ENCODE measurements around the gene CCDC158.
"Not testable (repeated sequence)": the region's sequence is repeated elsewhere in the genome, so short reads cannot be mapped to it uniquely, and the experiment has no call there.

The CCDC158 gene

GRCh38 chr4:76376534-76376933 is 44.4 kb downstream of the CCDC158 start:
- no peaks in the 10 kb centered on the region for H3K36me3 ChIP-seq (ENCODE audit: control insufficient read depth in 5 of 5, insufficient read depth in 5 of 5, low read length in 5 of 5)
- H3K27me3 ChIP-seq (ENCODE audit: control insufficient read depth in 5 of 5, insufficient read depth in 4 of 5, low read length in 5 of 5), result no peaks in the 10 kb centered on the region
- peaks cover 0 to 26% (median 5%) of the 10 kb centered on the region in 5 donors for H3K4me1 ChIP-seq (ENCODE audit: control insufficient read depth in 5 of 5, insufficient read depth in 5 of 5, low read length in 5 of 5)
- H3K9ac ChIP-seq (ENCODE audit: low read length in 5 of 5), result no peak overlapping the region
- no peak overlapping the region for H3K27ac ChIP-seq (ENCODE audit: low read depth, low read length)
- H3K9me3 ChIP-seq (ENCODE audit: control insufficient read depth in 5 of 5, low read length in 5 of 5), result peaks cover 0 to 4% (median 0%) of the 10 kb centered on the region in 5 donors
- no peak overlapping the region for H3K4me3 ChIP-seq (ENCODE audit: low read depth in 1 of 5, low read length in 5 of 5)

- peaks cover 0 to 2% (median 0%) of the 10 kb centered on the region in 5 donors for H3K9me3 ChIP-seq (ENCODE audit: control insufficient read depth in 5 of 5, low read length in 5 of 5)
- H3K4me1 ChIP-seq (ENCODE audit: control insufficient read depth in 5 of 5, insufficient read depth in 5 of 5, low read length in 5 of 5), result peaks cover 0 to 26% (median 5%) of the 10 kb centered on the region in 5 donors
- H3K27ac ChIP-seq (ENCODE audit: low read depth, low read length), result no peak overlapping the region
- H3K36me3 ChIP-seq (ENCODE audit: control insufficient read depth in 5 of 5, insufficient read depth in 5 of 5, low read length in 5 of 5), result no peaks in the 10 kb centered on the region
- no peaks in the 10 kb centered on the region for H3K27me3 ChIP-seq (ENCODE audit: control insufficient read depth in 5 of 5, insufficient read depth in 4 of 5, low read length in 5 of 5)
- H3K9ac ChIP-seq (ENCODE audit: low read length in 5 of 5), result no peak overlapping the region
- H3K4me3 ChIP-seq (ENCODE audit: low read depth in 1 of 5, low read length in 5 of 5), result no peak overlapping the region
Measured at GRCh38 chr4:76375703-76376102, 45.2 kb downstream of the CCDC158 start.

GRCh38 chr4:76374798-76375197 is 46.1 kb downstream of the CCDC158 start:
- no peaks in the 10 kb centered on the region for H3K27me3 ChIP-seq (ENCODE audit: control insufficient read depth in 5 of 5, insufficient read depth in 4 of 5, low read length in 5 of 5)
- no peaks in the 10 kb centered on the region for H3K36me3 ChIP-seq (ENCODE audit: control insufficient read depth in 5 of 5, insufficient read depth in 5 of 5, low read length in 5 of 5)
- no peaks in the 10 kb centered on the region for H3K9me3 ChIP-seq (ENCODE audit: control insufficient read depth in 5 of 5, low read length in 5 of 5)
- H3K9ac ChIP-seq (ENCODE audit: low read length in 5 of 5), result no peak overlapping the region
- H3K4me3 ChIP-seq (ENCODE audit: low read depth in 1 of 5, low read length in 5 of 5), result no peak overlapping the region
- H3K4me1 ChIP-seq (ENCODE audit: control insufficient read depth in 5 of 5, insufficient read depth in 5 of 5, low read length in 5 of 5), result peaks cover 0 to 26% (median 5%) of the 10 kb centered on the region in 5 donors
- no peak overlapping the region for H3K27ac ChIP-seq (ENCODE audit: low read depth, low read length)

GRCh38 chr4:76373919-76374552 is 46.9 kb downstream of the CCDC158 start:
- Histone ChIP-seq H3K4me3 (ENCODE audit: low read depth in 1 of 5, low read length in 5 of 5) (no peak overlapping the region), H3K27ac (ENCODE audit: low read depth, low read length) (no peak overlapping the region), H3K27me3 (ENCODE audit: control insufficient read depth in 5 of 5, insufficient read depth in 4 of 5, low read length in 5 of 5) (no peaks in the 10 kb centered on the region), H3K9ac (ENCODE audit: low read length in 5 of 5) (no peak overlapping the region), H3K9me3 (ENCODE audit: control insufficient read depth in 5 of 5, low read length in 5 of 5) (no peaks in the 10 kb centered on the region), H3K4me1 (ENCODE audit: control insufficient read depth in 5 of 5, insufficient read depth in 5 of 5, low read length in 5 of 5) (peaks cover 0 to 26% (median 5%) of the 10 kb centered on the region in 5 donors), H3K36me3 (ENCODE audit: control insufficient read depth in 5 of 5, insufficient read depth in 5 of 5, low read length in 5 of 5) (no peaks in the 10 kb centered on the region)

- Histone ChIP-seq H3K4me1 (ENCODE audit: control insufficient read depth in 5 of 5, insufficient read depth in 5 of 5, low read length in 5 of 5) (no peaks in the 10 kb centered on the region), H3K36me3 (ENCODE audit: control insufficient read depth in 5 of 5, insufficient read depth in 5 of 5, low read length in 5 of 5) (no peaks in the 10 kb centered on the region), H3K4me3 (ENCODE audit: low read depth in 1 of 5, low read length in 5 of 5) (no peak overlapping the region), H3K9me3 (ENCODE audit: control insufficient read depth in 5 of 5, low read length in 5 of 5) (no peaks in the 10 kb centered on the region), H3K27ac (ENCODE audit: low read depth, low read length) (no peak overlapping the region), H3K27me3 (ENCODE audit: control insufficient read depth in 5 of 5, insufficient read depth in 4 of 5, low read length in 5 of 5) (no peaks in the 10 kb centered on the region), H3K9ac (ENCODE audit: low read length in 5 of 5) (no peak overlapping the region)
Measured at GRCh38 chr4:76366737-76367136, 54.2 kb downstream of the CCDC158 start.

- no peaks in the 10 kb centered on the region for H3K27me3 ChIP-seq (ENCODE audit: control insufficient read depth in 5 of 5, insufficient read depth in 4 of 5, low read length in 5 of 5)
- no peaks in the 10 kb centered on the region for H3K4me1 ChIP-seq (ENCODE audit: control insufficient read depth in 5 of 5, insufficient read depth in 5 of 5, low read length in 5 of 5)
- no peak overlapping the region for H3K9ac ChIP-seq (ENCODE audit: low read length in 5 of 5)
- H3K27ac ChIP-seq (ENCODE audit: low read depth, low read length), result no peak overlapping the region
- no peaks in the 10 kb centered on the region for H3K9me3 ChIP-seq (ENCODE audit: control insufficient read depth in 5 of 5, low read length in 5 of 5)
- H3K36me3 ChIP-seq (ENCODE audit: control insufficient read depth in 5 of 5, insufficient read depth in 5 of 5, low read length in 5 of 5), result no peaks in the 10 kb centered on the region
- H3K4me3 ChIP-seq (ENCODE audit: low read depth in 1 of 5, low read length in 5 of 5), result no peak overlapping the region
Measured at GRCh38 chr4:76365636-76366035, 55.3 kb downstream of the CCDC158 start.

GRCh38 chr4:76364763-76365162 is 56.2 kb downstream of the CCDC158 start:
- no peak overlapping the region for H3K9ac ChIP-seq (ENCODE audit: low read length in 5 of 5)
- H3K9me3 ChIP-seq (ENCODE audit: control insufficient read depth in 5 of 5, low read length in 5 of 5), result peaks cover 0 to 3% (median 0%) of the 10 kb centered on the region in 5 donors
- no peak overlapping the region for H3K27ac ChIP-seq (ENCODE audit: low read depth, low read length)
- no peak overlapping the region for H3K4me3 ChIP-seq (ENCODE audit: low read depth in 1 of 5, low read length in 5 of 5)
- H3K4me1 ChIP-seq (ENCODE audit: control insufficient read depth in 5 of 5, insufficient read depth in 5 of 5, low read length in 5 of 5), result no peaks in the 10 kb centered on the region
- no peaks in the 10 kb centered on the region for H3K36me3 ChIP-seq (ENCODE audit: control insufficient read depth in 5 of 5, insufficient read depth in 5 of 5, low read length in 5 of 5)
- no peaks in the 10 kb centered on the region for H3K27me3 ChIP-seq (ENCODE audit: control insufficient read depth in 5 of 5, insufficient read depth in 4 of 5, low read length in 5 of 5)

- no peak overlapping the region for H3K27ac ChIP-seq (ENCODE audit: low read depth, low read length)
- no peaks in the 10 kb centered on the region for H3K4me1 ChIP-seq (ENCODE audit: control insufficient read depth in 5 of 5, insufficient read depth in 5 of 5, low read length in 5 of 5)
- H3K36me3 ChIP-seq (ENCODE audit: control insufficient read depth in 5 of 5, insufficient read depth in 5 of 5, low read length in 5 of 5), result no peaks in the 10 kb centered on the region
- H3K9ac ChIP-seq (ENCODE audit: low read length in 5 of 5), result no peak overlapping the region
- H3K4me3 ChIP-seq (ENCODE audit: low read depth in 1 of 5, low read length in 5 of 5), result no peak overlapping the region
- H3K9me3 ChIP-seq (ENCODE audit: control insufficient read depth in 5 of 5, low read length in 5 of 5), result peaks cover 0 to 3% (median 0%) of the 10 kb centered on the region in 5 donors
- H3K27me3 ChIP-seq (ENCODE audit: control insufficient read depth in 5 of 5, insufficient read depth in 4 of 5, low read length in 5 of 5), result no peaks in the 10 kb centered on the region
Measured at GRCh38 chr4:76363556-76364290, 57.2 kb downstream of the CCDC158 start.

- H3K4me3 ChIP-seq (ENCODE audit: low read depth in 1 of 5, low read length in 5 of 5), result no peak overlapping the region
- H3K36me3 ChIP-seq (ENCODE audit: control insufficient read depth in 5 of 5, insufficient read depth in 5 of 5, low read length in 5 of 5), result no peaks in the 10 kb centered on the region
- no peaks in the 10 kb centered on the region for H3K27me3 ChIP-seq (ENCODE audit: control insufficient read depth in 5 of 5, insufficient read depth in 4 of 5, low read length in 5 of 5)
- no peaks in the 10 kb centered on the region for H3K4me1 ChIP-seq (ENCODE audit: control insufficient read depth in 5 of 5, insufficient read depth in 5 of 5, low read length in 5 of 5)
- peaks cover 0 to 6% (median 3%) of the 10 kb centered on the region in 5 donors for H3K9me3 ChIP-seq (ENCODE audit: control insufficient read depth in 5 of 5, low read length in 5 of 5)
- H3K27ac ChIP-seq (ENCODE audit: low read depth, low read length), result no peak overlapping the region
- no peak overlapping the region for H3K9ac ChIP-seq (ENCODE audit: low read length in 5 of 5)
Measured at GRCh38 chr4:76361689-76362412, 59.1 kb downstream of the CCDC158 start.

GRCh38 chr4:76359881-76360466 is 61.0 kb downstream of the CCDC158 start:
- not testable (repeated sequence) for H3K4me1 ChIP-seq (ENCODE audit: control insufficient read depth in 5 of 5, insufficient read depth in 5 of 5, low read length in 5 of 5); H3K36me3 ChIP-seq (ENCODE audit: control insufficient read depth in 5 of 5, insufficient read depth in 5 of 5, low read length in 5 of 5); H3K9me3 ChIP-seq (ENCODE audit: control insufficient read depth in 5 of 5, low read length in 5 of 5); H3K27ac ChIP-seq (ENCODE audit: low read depth, low read length); H3K4me3 ChIP-seq (ENCODE audit: low read depth in 1 of 5, low read length in 5 of 5); H3K9ac ChIP-seq (ENCODE audit: low read length in 5 of 5); H3K27me3 ChIP-seq (ENCODE audit: control insufficient read depth in 5 of 5, insufficient read depth in 4 of 5, low read length in 5 of 5)
